Activated CD8-positive, alpha-beta memory T cell treated with anti-CD3 and anti-CD28 coated beads for 36 hours (primary cell): ENCODE results near the gene CABCOCO1. TPM values are rescaled to one million over a fixed set of nuclear protein-coding genes. Genes with fewer than 3 reads are reported as not detected.

Experiments
- CTCF ChIA-PET: fragments of 350-600 bp; sonication (Branson Sonifier 250); formaldehyde crosslinking; loops from one replicate; lab custom pipeline; 2021; ENCODE audit warnings: antibody characterized with exemption; lab: Charles Lee
- POLR2A ChIA-PET: fragments of 350-600 bp; sonication (Branson Sonifier 250); formaldehyde crosslinking; loops from one replicate; lab custom pipeline; 2021; ENCODE audit warnings: antibody characterized with exemption; lab: Charles Lee
- total RNA-seq, 2 experiments: library from RNA; stranded (reverse); gene quantifications; one replicate each; pipeline ENCODE4 v1.2.3, GENCODE V29; 2021

Gene CABCOCO1
- total RNA-seq, 2 experiments from 2014 or later, result not detected

GRCh38 chr10:61795147-61795546 lies 132.4 kb downstream of the CABCOCO1 start:
- ChIA-PET POLR2A (no interaction called here), CTCF (no interaction called here)

- CTCF ChIA-PET, result no interaction called here
- POLR2A ChIA-PET, result no interaction called here
Observed at GRCh38 chr10:61795551-61795950, 132.8 kb downstream of the CABCOCO1 start.

- CTCF ChIA-PET, result no interaction called here
- POLR2A ChIA-PET, result no interaction called here
Observed at GRCh38 chr10:61796785-61797184, 134.1 kb downstream of the CABCOCO1 start.

- ChIA-PET POLR2A (no interaction called here), CTCF (no interaction called here)
Observed at GRCh38 chr10:61797304-61798153, 134.8 kb downstream of the CABCOCO1 start.

- ChIA-PET CTCF (no interaction called here), POLR2A (no interaction called here)
Observed at GRCh38 chr10:61798713-61799112, 136.0 kb downstream of the CABCOCO1 start.

- ChIA-PET CTCF (no interaction called here), POLR2A (no interaction called here)
Observed at GRCh38 chr10:61801484-61801883, 138.8 kb downstream of the CABCOCO1 start.

- ChIA-PET POLR2A (no interaction called here), CTCF (no interaction called here)
Observed at GRCh38 chr10:61803269-61803668, 140.5 kb downstream of the CABCOCO1 start.

- POLR2A ChIA-PET, result interaction anchor here (0.5 kb wide), 1 partner anchor 11 kb away, joined by 6 read pairs; no protein-coding TSS in a partner anchor
- CTCF ChIA-PET, result no interaction called here
Observed at GRCh38 chr10:61804414-61804813, 141.7 kb downstream of the CABCOCO1 start.

GRCh38 chr10:61805091-61805490 lies 142.4 kb downstream of the CABCOCO1 start:
- POLR2A ChIA-PET, result no interaction called here
- CTCF ChIA-PET, result no interaction called here

GRCh38 chr10:61810263-61810662 lies 147.5 kb downstream of the CABCOCO1 start:
- ChIA-PET CTCF (no interaction called here), POLR2A (interaction anchor here (0.5 kb wide), 1 partner anchor 59 kb away, joined by 3 read pairs; no protein-coding TSS in a partner anchor)

GRCh38 chr10:61812052-61812721 lies 149.5 kb downstream of the CABCOCO1 start:
- CTCF ChIA-PET, result no interaction called here
- POLR2A ChIA-PET, result no interaction called here

GRCh38 chr10:61812920-61813319 lies 150.2 kb downstream of the CABCOCO1 start:
- POLR2A ChIA-PET, result no interaction called here

GRCh38 chr10:61814160-61814559 lies 151.4 kb downstream of the CABCOCO1 start:
- CTCF ChIA-PET, result interaction anchor here (1.6 kb wide), 1 partner anchor 63 kb away, joined by 4 read pairs; no protein-coding TSS in a partner anchor

More at GRCh38 chr10:61812920-61813319, 150.2 kb downstream of the CABCOCO1 start:
- CTCF ChIA-PET, result interaction anchor here (1.6 kb wide), 1 partner anchor 62 kb away, joined by 4 read pairs; no protein-coding TSS in a partner anchor

GRCh38 chr10:61815496-61815895 lies 152.8 kb downstream of the CABCOCO1 start:
- ChIA-PET CTCF (no interaction called here), POLR2A (no interaction called here)

More at GRCh38 chr10:61814160-61814559, 151.4 kb downstream of the CABCOCO1 start:
- POLR2A ChIA-PET, result no interaction called here

Other genes with a start within 250 kb of the CABCOCO1 start
- not detected for gene TMEM26, start 209.5 kb upstream of the CABCOCO1 start, total RNA-seq
- 10 to 100 TPM; 33.1 to 33.4 TPM for gene ARID5B, start 238.8 kb downstream of the CABCOCO1 start, total RNA-seq